Tibial nerve (tissue), 4 donors: ENCODE results near the gene ACP3. TPM values are rescaled to one million over a fixed set of nuclear protein-coding genes. Genes with fewer than 3 reads are reported as not detected.
"Not testable (repeated sequence)": the region's sequence is repeated elsewhere in the genome, so short reads cannot be mapped to it uniquely, and the experiment has no call there.

Experiments used
- DNase-seq, 2 donors: peaks; one replicate each; pipeline ENCODE4 v3.0.0-alpha.2; 2019; ENCODE audit warnings: low spot score in 2 of 2
- H3K27ac ChIP-seq, 4 donors: fragments of 200-600 bp; sonication (generic) in 3 of 4; one replicate each; pipeline ENCODE4 v1.5.1; 2017 to 2019; ENCODE audit warnings: mild to moderate bottlenecking in 1 of 4
- H3K27me3 ChIP-seq, 2 donors: fragments of 200-600 bp; sonication (generic) in 1 of 2; one replicate each; pipeline versions ENCODE4 v1.5.1 to v1.6.0; 2017 to 2019
- H3K36me3 ChIP-seq, 3 donors: fragments of 200-600 bp; sonication (generic); one replicate each; pipeline ENCODE4 v1.5.1; 2018 to 2019
- H3K4me1 ChIP-seq, 4 donors: fragments of 200-600 bp; sonication (generic) in 3 of 4; one replicate each; pipeline ENCODE4 v1.5.1; 2017 to 2019
- H3K4me3 ChIP-seq, 4 donors: fragments of 200-600 bp; sonication (generic) in 3 of 4; one replicate each; pipeline ENCODE4 v1.5.1; 2017 to 2019; ENCODE audit warnings: mild to moderate bottlenecking in 1 of 4, moderate library complexity in 1 of 4
- H3K9me3 ChIP-seq, 4 donors: fragments of 200-600 bp; sonication (generic) in 3 of 4; one replicate each; pipeline ENCODE4 v1.5.1; 2017 to 2019
- CTCF ChIP-seq, 5 experiments: fragments of 200-600 bp in 3 of 5; fragments of 450-650 bp in 2 of 5; sonication (generic) in 3 of 5; IDR thresholded peaks; one replicate each; pipeline ENCODE4 v1.5.1; 2016 to 2019; ENCODE audit warnings: antibody characterized with exemption in 5 of 5, mild to moderate bottlenecking in 3 of 5, moderate library complexity in 2 of 5
- EP300 ChIP-seq, 2 donors: sonication (generic); formaldehyde crosslinking; IDR thresholded peaks; one replicate each; pipeline ENCODE4 v1.6.1; 2017; ENCODE audit warnings: antibody characterized with exemption in 2 of 2, mild to moderate bottlenecking in 1 of 2
- POLR2A ChIP-seq, 2 donors: fragments of 450-650 bp; IDR thresholded peaks; one replicate each; pipeline ENCODE4 v1.6.1; 2017; ENCODE audit warnings: antibody characterized with exemption in 2 of 2, mild to moderate bottlenecking in 2 of 2, moderate library complexity in 2 of 2
- WGBS, 2 donors: methylation state at CpG; one replicate each; pipeline ENCODE4 v1.1.5; 2018; 5-methylcytosine and 5-hydroxymethylcytosine counted together
- total RNA-seq, 4 donors: library from RNA; depleted of rRNA; stranded (reverse); fragments of >200 nt; gene quantifications; one replicate each; pipeline ENCODE4 v1.1.0, GENCODE V29; 2016

The ACP3 gene
- total RNA-seq, 4 donors from 2014 or later = 0.42 to 5.0 (median 3.3) TPM; not detected in 1

GRCh38 chr3:132360717-132361116, 43.5 kb downstream of the ACP3 start:
- no peaks in the 10 kb centered on the region for H3K4me1 ChIP-seq
- no peaks in the 10 kb centered on the region for H3K9me3 ChIP-seq
- WGBS, 2 donors = 86 to 95% methylated on average over 1 of the region's 1 CpG
- no peak overlapping the region for H3K27ac ChIP-seq
- TF ChIP-seq POLR2A (IDR thresholded peaks at IDR 0.05) = no peak
- TF ChIP-seq EP300 (IDR thresholded peaks at IDR 0.05) = no peak
- no peak for TF ChIP-seq CTCF (IDR thresholded peaks at IDR 0.05)
- no peaks in the 10 kb centered on the region for H3K27me3 ChIP-seq
- H3K4me3 ChIP-seq = no peak overlapping the region
- H3K36me3 ChIP-seq = no peaks in the 10 kb centered on the region
- DNase-seq = no peak

- no peaks in the 10 kb centered on the region for H3K27me3 ChIP-seq
- H3K4me1 ChIP-seq = no peaks in the 10 kb centered on the region
- no peak for TF ChIP-seq EP300 (IDR thresholded peaks at IDR 0.05)
- no peak for TF ChIP-seq CTCF (IDR thresholded peaks at IDR 0.05)
- TF ChIP-seq POLR2A (IDR thresholded peaks at IDR 0.05) = no peak
- H3K36me3 ChIP-seq = no peaks in the 10 kb centered on the region
- no peak for DNase-seq
- H3K4me3 ChIP-seq = no peak overlapping the region
- WGBS, 2 donors = 85 to 86% methylated on average over 2 of the region's 2 CpGs
- no peak overlapping the region for H3K27ac ChIP-seq
- no peaks in the 10 kb centered on the region for H3K9me3 ChIP-seq
These were observed 45.1 kb downstream of the ACP3 start for GRCh38 chr3:132362329-132362728.

GRCh38 chr3:132368515-132368914, 51.3 kb downstream of the ACP3 start:
- WGBS, 2 donors = 86 to 90% methylated on average over 2 of the region's 2 CpGs
- no peak for TF ChIP-seq POLR2A (IDR thresholded peaks at IDR 0.05)
- no peak for TF ChIP-seq CTCF (IDR thresholded peaks at IDR 0.05)
- no peak for TF ChIP-seq EP300 (IDR thresholded peaks at IDR 0.05)
- H3K4me1 ChIP-seq = no peaks in the 10 kb centered on the region
- H3K27ac ChIP-seq = no peak overlapping the region
- no peaks in the 10 kb centered on the region for H3K27me3 ChIP-seq
- no peak overlapping the region for H3K4me3 ChIP-seq
- H3K9me3 ChIP-seq = no peaks in the 10 kb centered on the region
- H3K36me3 ChIP-seq = no peaks in the 10 kb centered on the region
- DNase-seq = no peak

GRCh38 chr3:132368962-132369361, 51.8 kb downstream of the ACP3 start:
- H3K9me3 ChIP-seq = no peaks in the 10 kb centered on the region
- no peaks in the 10 kb centered on the region for H3K27me3 ChIP-seq
- TF ChIP-seq POLR2A (IDR thresholded peaks at IDR 0.05) = no peak
- no peak for TF ChIP-seq CTCF (IDR thresholded peaks at IDR 0.05)
- no peak for TF ChIP-seq EP300 (IDR thresholded peaks at IDR 0.05)
- no peak for DNase-seq
- H3K36me3 ChIP-seq = no peaks in the 10 kb centered on the region
- H3K27ac ChIP-seq = no peak overlapping the region
- H3K4me3 ChIP-seq = no peak overlapping the region
- no peaks in the 10 kb centered on the region for H3K4me1 ChIP-seq

- H3K9me3 ChIP-seq, H3K4me3 ChIP-seq, H3K4me1 ChIP-seq, H3K27me3 ChIP-seq, H3K27ac ChIP-seq, DNase-seq, H3K36me3 ChIP-seq: not testable (repeated sequence)
- 95% methylated on average over 25 of the region's 25 CpGs for WGBS, 2 donors
These were observed 59.7 kb downstream of the ACP3 start for GRCh38 chr3:132376945-132377354.

GRCh38 chr3:132378048-132378762, 61.0 kb downstream of the ACP3 start:
- no peak overlapping the region for H3K27ac ChIP-seq
- H3K9me3 ChIP-seq = no peaks in the 10 kb centered on the region
- WGBS, 2 donors = 83% methylated on average over 2 of the region's 2 CpGs
- DNase-seq = no peak
- no peaks in the 10 kb centered on the region for H3K27me3 ChIP-seq
- TF ChIP-seq POLR2A (IDR thresholded peaks at IDR 0.05) = no peak
- TF ChIP-seq EP300 (IDR thresholded peaks at IDR 0.05) = no peak
- TF ChIP-seq CTCF (IDR thresholded peaks at IDR 0.05) = no peak
- no peaks in the 10 kb centered on the region for H3K36me3 ChIP-seq
- H3K4me1 ChIP-seq = no peaks in the 10 kb centered on the region
- H3K4me3 ChIP-seq = no peak overlapping the region
